Ureter (tissue), 1 donor: ENCODE data around the gene CGA. TPM values are rescaled to one million over a fixed set of nuclear protein-coding genes. Genes with fewer than 3 reads are reported as not detected.
A peak's percentile ranks its signal among the peaks of the same experiment; 100 is the strongest.

Experiments used
- DNase-seq: peaks from one replicate; pipeline ENCODE4 v3.0.0-alpha.2; 2020; ENCODE audit warnings: low spot score
- total RNA-seq: library from RNA; stranded (reverse); gene quantifications from one replicate; pipeline ENCODE4 v1.2.4, GENCODE V29; 2023
- donor health status: DM: yes; HTN: yes; CAD: no.

The CGA gene
- total RNA-seq, 1 donor from 2014 or later = not detected

DNA sequence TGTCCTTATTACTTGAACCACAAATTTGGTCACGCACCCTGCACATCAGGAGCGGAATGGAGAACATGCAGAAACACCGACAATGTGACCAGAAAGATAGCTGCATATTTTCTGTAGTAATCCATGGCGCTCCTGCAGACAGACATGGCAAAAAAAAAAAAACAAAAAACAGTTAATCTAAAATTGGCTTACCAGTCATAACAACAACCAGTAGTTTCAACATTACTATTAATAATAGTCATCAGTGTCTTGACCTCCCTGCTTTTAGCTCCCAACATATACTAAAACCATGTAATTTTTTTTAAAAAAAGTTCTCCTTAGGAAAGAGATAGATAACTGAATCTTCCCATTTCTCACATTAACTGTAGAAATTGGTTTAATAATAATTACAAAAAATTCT lies 6.8 kb downstream of the CGA start:
- no peak for DNase-seq

GRCh38 chr6:87082160-87082721 lies 12.7 kb downstream of the CGA start:
- DNase-seq = no peak

DNA sequence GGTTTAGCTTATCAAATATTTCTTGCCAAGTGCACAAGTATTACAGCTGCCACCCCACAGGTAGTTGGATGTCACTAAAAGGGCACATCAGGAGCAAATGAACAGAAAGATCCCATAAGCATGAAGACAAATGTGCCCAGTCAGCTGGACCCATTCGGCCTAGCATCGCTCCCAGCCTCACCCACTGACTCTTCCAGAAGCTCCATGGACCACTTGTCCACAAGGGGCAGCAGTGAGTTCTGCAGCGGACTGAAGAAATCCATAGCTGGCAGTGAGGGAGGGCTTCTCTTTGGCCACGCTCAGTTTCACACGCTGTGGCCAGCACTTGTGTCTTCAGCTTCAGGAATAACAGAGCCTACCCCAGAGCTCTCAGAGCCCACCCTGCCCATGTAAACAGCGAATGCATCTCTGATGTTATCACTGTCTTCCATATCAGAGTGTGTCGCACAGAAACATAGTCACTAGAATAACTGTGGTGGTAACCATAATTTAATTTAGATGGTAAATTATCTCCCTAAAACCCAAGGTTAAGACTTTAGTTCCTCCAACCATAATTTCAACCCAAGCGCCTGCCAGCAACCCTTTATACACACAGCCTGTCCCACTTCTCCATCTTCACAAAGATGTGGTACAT lies 15.8 kb downstream of the CGA start:
- DNase-seq = peak; percentile 51

DNA sequence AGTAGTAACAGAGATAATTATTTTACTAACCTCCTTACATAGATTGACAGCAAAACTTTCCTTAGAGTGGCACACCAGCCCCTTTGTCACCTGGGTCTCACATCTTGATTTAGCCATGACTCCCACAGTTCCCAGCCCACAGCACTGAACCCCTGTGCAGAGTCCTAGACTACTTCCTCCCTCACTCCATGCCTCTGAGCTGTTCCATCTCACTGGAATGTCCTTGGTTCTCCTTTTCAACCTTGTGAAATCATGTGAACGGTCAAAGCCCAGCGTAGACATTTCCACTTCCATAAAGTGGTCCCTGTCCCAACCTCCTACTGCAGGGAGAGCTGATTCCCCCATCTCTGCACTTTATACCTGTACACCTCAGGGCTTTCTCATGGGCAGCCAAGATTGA lies 19.7 kb downstream of the CGA start:
- DNase-seq = no peak

- DNase-seq = no peak
Measured at GRCh38 chr6:87074101-87074621, 20.7 kb downstream of the CGA start.

GRCh38 chr6:87071683-87072082 lies 23.2 kb downstream of the CGA start:
- DNase-seq = no peak

DNA sequence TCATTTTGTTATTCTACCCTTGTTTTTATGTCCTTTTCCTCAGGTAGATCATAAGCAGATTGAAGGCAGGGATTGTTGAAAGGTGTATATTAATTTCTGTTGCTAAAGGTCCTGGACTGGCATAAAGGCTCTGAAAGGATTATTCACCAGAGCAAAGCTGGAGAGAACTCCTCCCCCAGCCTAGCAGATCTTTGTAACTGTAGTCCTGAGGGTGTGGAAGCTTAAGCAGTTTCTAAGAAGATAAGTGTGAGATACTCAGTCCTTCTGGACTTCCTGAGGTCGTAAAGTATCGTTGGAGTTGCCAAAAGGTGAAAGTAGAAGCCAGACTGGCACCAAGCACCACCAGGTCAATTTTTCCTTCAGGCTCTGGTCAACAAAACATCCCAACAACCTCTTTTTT lies 24.2 kb downstream of the CGA start:
- DNase-seq = no peak

GRCh38 chr6:87068795-87069194 lies 26.1 kb downstream of the CGA start:
- no peak for DNase-seq

DNA sequence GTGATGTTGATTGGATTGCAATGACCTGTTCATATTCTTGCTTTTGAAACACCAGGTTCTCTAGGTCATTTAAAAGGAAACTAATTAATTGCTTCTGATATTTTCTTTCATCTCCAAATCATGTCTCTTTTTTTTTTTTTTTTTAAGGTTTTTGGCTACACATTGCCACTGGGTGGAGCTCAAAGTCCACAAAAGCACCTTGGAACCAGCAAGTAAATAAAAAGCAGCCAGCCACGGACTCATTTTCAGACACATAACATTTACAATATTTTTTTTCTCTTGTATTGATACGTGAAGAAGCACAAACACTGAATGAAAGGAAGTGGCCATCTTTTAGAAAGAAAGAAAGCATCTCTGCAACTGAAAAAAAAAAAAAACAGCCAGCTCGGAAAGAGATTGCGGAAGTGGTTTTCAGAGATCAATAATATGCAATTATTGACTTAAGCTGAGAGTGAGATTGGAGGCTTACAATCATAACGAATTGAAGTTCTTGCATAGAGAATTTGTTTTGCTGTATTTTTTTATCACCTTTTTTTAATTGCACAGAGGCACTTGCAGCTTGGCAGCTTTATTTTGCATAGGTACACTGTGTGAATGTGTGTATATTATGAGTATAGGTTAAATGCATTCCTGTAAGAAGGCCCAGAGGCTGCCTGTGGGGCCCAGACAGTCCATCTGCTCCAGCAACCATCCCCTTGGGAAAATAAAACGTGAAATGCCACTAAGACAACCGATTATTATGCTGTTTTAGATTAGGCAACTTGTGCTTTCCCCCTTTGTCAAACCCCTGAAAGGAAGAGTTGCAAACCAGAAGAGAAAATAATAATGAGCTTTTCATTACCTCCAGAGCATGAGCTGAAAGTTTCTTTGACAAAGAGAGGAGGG lies 28.2 kb downstream of the CGA start:
- no peak for DNase-seq

- no peak for DNase-seq
Measured at GRCh38 chr6:87065117-87065516, 29.8 kb downstream of the CGA start.

GRCh38 chr6:87059943-87060342 lies 35.0 kb downstream of the CGA start:
- no peak for DNase-seq

DNA sequence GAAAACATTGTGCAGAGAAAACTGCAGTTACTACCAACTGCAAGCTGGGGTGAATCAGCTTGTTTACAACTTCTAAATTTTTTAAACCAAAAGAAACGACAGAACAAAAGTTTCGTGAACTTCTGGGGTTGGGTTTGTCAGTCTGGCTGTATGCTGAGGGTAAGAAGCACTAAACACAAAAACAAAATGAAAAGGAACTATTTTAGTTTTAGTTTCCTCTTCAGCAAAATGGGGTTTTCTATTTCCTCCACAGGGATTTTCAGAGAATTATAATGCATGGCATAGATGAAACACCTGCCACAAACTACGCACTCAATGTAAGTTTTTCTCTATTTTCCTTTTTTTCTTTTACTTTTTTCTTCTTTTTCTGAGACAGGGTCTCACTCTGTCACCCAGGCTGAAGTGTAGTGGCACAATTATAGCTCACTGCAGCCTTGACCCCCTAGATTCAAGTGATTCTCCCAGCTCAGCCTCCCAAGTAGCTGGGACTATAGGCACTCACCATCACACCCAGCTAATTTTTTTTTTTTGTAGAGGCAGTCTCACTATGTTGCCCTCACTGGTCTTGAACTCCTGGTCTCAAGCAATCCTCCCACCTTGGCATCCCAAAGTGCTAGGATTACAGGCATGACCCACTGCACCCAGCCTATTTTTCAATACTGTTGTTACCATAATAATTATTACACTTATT lies 40.6 kb downstream of the CGA start:
- DNase-seq = no peak

DNA sequence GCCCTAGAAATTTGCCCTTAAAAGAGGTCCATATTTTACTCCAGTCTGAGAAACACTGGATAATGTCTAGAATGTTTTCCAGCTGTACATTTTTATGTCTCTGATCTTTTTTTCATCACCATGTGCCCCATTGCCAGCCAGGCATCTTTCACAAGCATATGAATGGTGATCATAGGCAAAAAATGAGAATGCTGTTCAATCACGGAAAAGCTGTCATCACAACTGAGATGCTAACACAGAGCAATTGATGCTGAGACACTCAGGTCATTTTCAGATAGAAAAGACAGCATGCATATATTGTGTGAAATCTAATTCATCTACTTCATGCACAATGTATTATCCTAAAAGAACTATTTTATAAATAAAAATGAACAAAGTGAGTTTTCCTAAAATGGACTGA lies 41.6 kb downstream of the CGA start:
- DNase-seq = no peak

- no peak for DNase-seq
Measured at GRCh38 chr6:87049779-87050178, 45.1 kb downstream of the CGA start.

- no peak for DNase-seq
Measured at GRCh38 chr6:87045521-87046075, 49.3 kb downstream of the CGA start.

DNA sequence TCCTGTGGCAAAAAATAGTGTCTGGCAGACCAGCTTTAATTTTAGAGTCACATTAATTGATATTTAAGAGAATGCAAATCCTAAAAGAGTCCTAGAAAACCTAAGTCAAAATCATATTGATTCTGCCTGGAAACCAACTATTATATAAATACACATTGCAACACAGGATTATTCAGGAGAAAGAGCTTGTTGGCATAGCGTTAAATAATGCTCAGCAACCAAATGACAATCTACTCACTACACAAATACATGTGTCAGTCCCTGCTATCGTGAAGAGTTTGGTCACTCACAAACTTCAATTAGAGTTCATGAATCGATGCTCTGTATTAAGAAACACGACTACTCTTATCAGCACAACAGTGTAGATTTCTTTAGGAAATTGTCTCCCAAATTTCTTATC lies 54.2 kb downstream of the CGA start:
- DNase-seq = no peak

Other genes starting within 250 kb of the CGA start
- not detected for gene HTR1E, start 157.6 kb downstream of the CGA start, total RNA-seq
- gene ZNF292, start 60.5 kb upstream of the CGA start, total RNA-seq = 84.1 TPM
- gene SMIM8, start 227.5 kb upstream of the CGA start, total RNA-seq = 13.1 TPM
- gene GJB7, start 234.2 kb upstream of the CGA start, total RNA-seq = 0.31 TPM
- 7.7 TPM for gene C6orf163, start 249.7 kb upstream of the CGA start, total RNA-seq